ENCODE measurements around the gene PIK3CA. TPM values are rescaled to one million over a fixed set of nuclear protein-coding genes. Genes with fewer than 3 reads are reported as not detected.
"Not testable (repeated sequence)": the region's sequence is repeated elsewhere in the genome, so short reads cannot be mapped to it uniquely, and the experiment has no call there.

The PIK3CA gene
- total and polyA plus RNA-seq, 12 donors = 4.1 to 52.4 (median 24.6) TPM

DNA sequence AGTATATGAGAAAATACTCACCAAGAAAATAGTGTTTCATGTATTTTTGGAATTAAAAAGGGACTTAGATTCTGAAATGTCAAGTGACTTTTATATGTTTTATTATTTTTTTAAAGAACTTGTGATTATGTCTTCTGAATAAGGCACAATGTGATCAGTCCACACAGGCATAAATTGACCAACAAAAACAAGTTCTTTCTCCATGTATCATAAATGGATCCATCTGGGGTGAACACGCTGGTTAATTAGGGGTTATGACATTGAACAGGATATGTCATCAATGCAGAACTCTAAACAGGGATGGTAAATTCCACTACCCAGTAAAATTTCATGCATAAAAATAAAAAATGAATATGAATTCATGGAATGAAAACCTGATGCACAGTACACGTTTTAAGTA, 31.3 kb upstream of the PIK3CA start:
- WGBS, 4 donors = 59 to 78% (median 63%) methylated on average over 2 of the region's 2 CpGs
- intact Hi-C loops (cut with DNase I) = no loop called here

DNA sequence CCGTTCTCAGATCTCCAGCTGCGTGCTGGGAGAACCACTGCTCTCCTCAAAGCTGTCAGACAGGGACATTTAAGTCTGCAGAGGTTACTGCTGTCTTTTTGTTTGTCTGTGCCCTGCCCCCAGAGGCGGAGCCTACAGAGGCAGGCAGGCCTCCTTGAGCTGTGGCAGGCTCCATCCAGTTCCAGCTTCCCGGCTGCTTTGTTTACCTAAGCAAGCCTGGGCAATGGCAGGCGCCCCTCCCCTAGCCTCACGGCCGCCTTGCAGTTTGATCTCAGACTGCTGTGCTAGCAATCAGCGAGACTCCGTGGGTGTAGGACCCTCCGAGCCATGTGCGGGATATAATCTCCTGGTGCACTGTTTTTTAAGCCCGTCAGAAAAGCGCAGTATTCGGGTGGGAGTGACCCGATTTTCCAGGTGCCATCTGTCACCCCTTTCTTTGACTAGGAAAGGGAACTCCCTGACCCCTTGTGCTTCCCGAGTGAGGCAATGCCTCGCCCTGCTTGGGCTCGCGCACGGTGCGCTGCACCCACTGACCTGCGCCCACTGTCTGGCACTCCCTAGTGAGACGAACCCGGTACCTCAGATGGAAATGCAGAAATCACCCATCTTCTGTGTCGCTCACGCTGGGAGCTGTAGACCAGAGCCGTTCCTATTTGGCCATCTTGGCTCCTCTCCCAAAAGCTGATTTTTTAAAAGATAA, 15.8 kb upstream of the PIK3CA start:
- H3K4me3 ChIP-seq; H3K4me1 ChIP-seq (replicated peaks in 1 of 2); intact Hi-C loops (cut with DNase I); H3K27me3 ChIP-seq; DNase-seq; H3K27ac ChIP-seq; H3K9me3 ChIP-seq (replicated peaks in 1 of 3); H3K36me3 ChIP-seq (replicated peaks in 1 of 2): not testable (repeated sequence)
- WGBS, 4 donors = 87 to 93% (median 92%) methylated on average over 14 to 25 of the region's 27 CpGs

More for the DNA sequence above, 31.3 kb upstream of the PIK3CA start:
- Histone ChIP-seq H3K36me3 (replicated peaks in 1 of 2) (no peaks in the 10 kb centered on the region), H3K4me3 (no peak overlapping the region), H3K4me1 (replicated peaks in 1 of 2) (no peaks in the 10 kb centered on the region), H3K27me3 (no peaks in the 10 kb centered on the region), H3K27ac (no peak overlapping the region), H3K9me3 (replicated peaks in 1 of 3) (no peaks in the 10 kb centered on the region)
- no peak for TF ChIP-seq POLR2A (IDR thresholded peaks at IDR 0.05)
- DNase-seq = no peak

DNA sequence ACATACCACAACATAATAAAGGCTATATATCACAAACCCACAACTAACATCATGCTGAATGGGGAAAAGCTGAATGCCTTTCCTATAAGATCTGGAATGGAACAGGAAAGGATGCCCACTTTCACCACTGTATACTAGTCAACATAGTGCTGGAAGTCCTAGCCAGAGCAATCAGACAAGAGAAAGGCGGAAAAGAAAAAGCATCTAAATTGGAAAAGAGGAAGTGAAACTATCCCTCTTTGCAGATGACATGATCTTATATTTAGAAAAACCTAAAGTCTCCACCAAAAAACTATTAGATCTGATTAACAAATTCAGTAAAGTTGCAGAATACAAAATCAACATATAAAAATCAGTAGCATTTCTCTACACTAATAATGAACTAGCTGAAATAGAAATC, 14.6 kb upstream of the PIK3CA start:
- WGBS, 4 donors = 72 to 88% (median 78%) methylated on average over 1 of the region's 1 CpG
- DNase-seq = no peak
- H3K27ac ChIP-seq = no peak overlapping the region
- intact Hi-C loops (cut with DNase I) = no loop called here
- H3K27me3 ChIP-seq = no peaks in the 10 kb centered on the region
- no peaks in the 10 kb centered on the region for H3K9me3 ChIP-seq (replicated peaks in 1 of 3)
- H3K4me3 ChIP-seq = no peak overlapping the region
- H3K4me1 ChIP-seq (replicated peaks in 1 of 2) = no peaks in the 10 kb centered on the region
- no peaks in the 10 kb centered on the region for H3K36me3 ChIP-seq (replicated peaks in 1 of 2)
- TF ChIP-seq, protein P1, sequence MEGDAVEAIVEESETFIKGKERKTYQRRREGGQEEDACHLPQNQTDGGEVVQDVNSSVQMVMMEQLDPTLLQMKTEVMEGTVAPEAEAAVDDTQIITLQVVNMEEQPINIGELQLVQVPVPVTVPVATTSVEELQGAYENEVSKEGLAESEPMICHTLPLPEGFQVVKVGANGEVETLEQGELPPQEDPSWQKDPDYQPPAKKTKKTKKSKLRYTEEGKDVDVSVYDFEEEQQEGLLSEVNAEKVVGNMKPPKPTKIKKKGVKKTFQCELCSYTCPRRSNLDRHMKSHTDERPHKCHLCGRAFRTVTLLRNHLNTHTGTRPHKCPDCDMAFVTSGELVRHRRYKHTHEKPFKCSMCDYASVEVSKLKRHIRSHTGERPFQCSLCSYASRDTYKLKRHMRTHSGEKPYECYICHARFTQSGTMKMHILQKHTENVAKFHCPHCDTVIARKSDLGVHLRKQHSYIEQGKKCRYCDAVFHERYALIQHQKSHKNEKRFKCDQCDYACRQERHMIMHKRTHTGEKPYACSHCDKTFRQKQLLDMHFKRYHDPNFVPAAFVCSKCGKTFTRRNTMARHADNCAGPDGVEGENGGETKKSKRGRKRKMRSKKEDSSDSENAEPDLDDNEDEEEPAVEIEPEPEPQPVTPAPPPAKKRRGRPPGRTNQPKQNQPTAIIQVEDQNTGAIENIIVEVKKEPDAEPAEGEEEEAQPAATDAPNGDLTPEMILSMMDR (IDR thresholded peaks at IDR 0.05) = no peak
- no peak for TF ChIP-seq POLR2A (IDR thresholded peaks at IDR 0.05)

DNA sequence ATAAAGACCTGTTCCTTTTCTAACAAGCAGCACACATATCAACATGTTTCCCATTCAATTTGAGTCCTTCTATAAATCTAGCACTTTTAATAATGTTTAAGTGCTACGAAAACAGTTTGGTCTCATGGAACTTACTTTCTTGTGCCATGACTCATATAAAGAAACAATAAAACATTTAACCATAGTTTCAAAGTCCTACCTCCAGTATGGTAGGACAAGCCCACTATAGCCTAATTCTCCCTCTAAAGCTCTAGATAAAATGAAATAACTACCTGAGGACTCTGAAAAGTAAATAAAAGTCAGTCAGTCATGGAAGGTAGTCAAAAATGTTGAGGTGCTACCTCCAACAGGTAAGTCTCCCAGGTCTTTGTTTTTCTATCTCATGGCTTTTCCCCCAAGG, 12.0 kb upstream of the PIK3CA start:
- 85 to 89% (median 89%) methylated on average over 1 of the region's 1 CpG for WGBS, 4 donors
- intact Hi-C loops (cut with DNase I) = no loop called here
- DNase-seq = no peak
- Histone ChIP-seq H3K27ac (no peak overlapping the region), H3K36me3 (replicated peaks in 1 of 2) (no peaks in the 10 kb centered on the region), H3K4me1 (replicated peaks in 1 of 2) (no peaks in the 10 kb centered on the region), H3K9me3 (replicated peaks in 1 of 3) (no peaks in the 10 kb centered on the region), H3K27me3 (no peaks in the 10 kb centered on the region), H3K4me3 (no peak overlapping the region)
- TF ChIP-seq, protein P1 (IDR thresholded peaks at IDR 0.05) = no peak
- no peak for TF ChIP-seq POLR2A (IDR thresholded peaks at IDR 0.05)

DNA sequence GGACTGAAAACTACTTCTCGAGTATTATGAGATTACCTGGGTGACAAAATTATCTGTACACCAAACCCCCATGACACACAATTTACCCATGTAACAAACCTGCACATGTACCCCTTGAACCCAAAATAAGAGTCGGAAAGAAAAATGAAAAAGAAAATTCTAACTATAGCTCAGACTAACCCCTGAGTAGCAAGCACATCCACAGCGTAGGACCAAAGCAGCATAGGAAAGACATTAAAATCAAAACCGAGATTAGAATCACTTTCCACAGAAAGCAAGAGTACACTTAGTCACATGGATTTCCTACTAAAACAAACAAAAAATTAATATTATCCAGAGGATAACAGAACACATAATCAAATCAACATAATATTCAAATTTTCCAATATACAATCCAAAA, 6.3 kb upstream of the PIK3CA start:
- Histone ChIP-seq H3K27ac (no peak overlapping the region), H3K4me3 (no peak overlapping the region), H3K36me3 (replicated peaks in 1 of 2) (no peaks in the 10 kb centered on the region), H3K4me1 (replicated peaks in 1 of 2) (peaks cover 0 to 6% of the 10 kb centered on the region in 2 donors), H3K27me3 (no peaks in the 10 kb centered on the region), H3K9me3 (replicated peaks in 1 of 3) (no peaks in the 10 kb centered on the region)
- intact Hi-C loops (cut with DNase I) = loop anchor here in 1 of 2 donors (10.0 kb wide), 1 partner anchor 173 kb away; no protein-coding TSS in a partner anchor
- TF ChIP-seq POLR2A (IDR thresholded peaks at IDR 0.05) = no peak
- TF ChIP-seq, protein P1 (IDR thresholded peaks at IDR 0.05) = no peak
- WGBS, 4 donors = 77 to 82% (median 80%) methylated on average over 4 of the region's 4 CpGs
- no peak for DNase-seq

All from adrenal gland (tissue), 12 donors.